Natural killer cell (primary cell): ENCODE results near the gene PCDHGA1. TPM values are rescaled to one million over a fixed set of nuclear protein-coding genes. Genes with fewer than 3 reads are reported as not detected.
A peak's percentile ranks its signal among the peaks of the same experiment; 100 is the strongest.

Experiments used
- ATAC-seq, 3 donors: fragments of 150-1000 bp in 2 of 3; fragments of 200-7000 bp in 1 of 3; cut with Tn5 transposase; 1 replicate in 1 of 3; 2 replicates in 2 of 3; pipeline ENCODE4 v1.10.0; 2021; ENCODE audit warnings: mild to moderate bottlenecking in 2 of 3, moderate library complexity in 2 of 3
- DNase-seq, 2 donors: peaks; one replicate each; pipeline versions ENCODE4 v3.0.0 to v3.0.0-alpha.2; 2013 to 2021; ENCODE audit warnings: mixed read lengths in 1 of 2
- H3K27ac ChIP-seq: one replicate; pipeline ENCODE4 v1.5.1; 2013; ENCODE audit warnings: mild to moderate bottlenecking, low read length
- H3K27me3 ChIP-seq: one replicate; pipeline ENCODE4 v1.6.1; 2013; ENCODE audit warnings: low read length; ENCODE audit not compliant: control insufficient read depth, insufficient read depth
- H3K36me3 ChIP-seq: one replicate; pipeline ENCODE4 v1.6.1; 2013; ENCODE audit warnings: low read length; ENCODE audit not compliant: control insufficient read depth, insufficient read depth
- H3K4me1 ChIP-seq: one replicate; pipeline ENCODE4 v1.6.1; 2013; ENCODE audit warnings: low read length; ENCODE audit not compliant: control insufficient read depth, insufficient read depth
- H3K4me3 ChIP-seq: one replicate; pipeline ENCODE4 v1.5.1; 2013; ENCODE audit warnings: low read length
- H3K9me3 ChIP-seq: one replicate; pipeline ENCODE4 v1.6.1; 2013; ENCODE audit warnings: low read length; ENCODE audit not compliant: control insufficient read depth, insufficient read depth
- H3K27ac Mint-ChIP-seq, 2 donors: one replicate each; pipeline ENCODE4 v1.8.0; 2022; ENCODE audit warnings: mild to moderate bottlenecking in 2 of 2, mixed read lengths in 2 of 2, moderate library complexity in 1 of 2
- H3K27me3 Mint-ChIP-seq, 2 donors: one replicate each; pipeline ENCODE4 v1.8.0; 2022; ENCODE audit warnings: low read depth in 2 of 2, mixed read lengths in 2 of 2
- H3K36me3 Mint-ChIP-seq: one replicate; pipeline ENCODE4 v1.8.0; 2022; ENCODE audit warnings: mixed read lengths
- H3K4me1 Mint-ChIP-seq, 2 donors: one replicate each; pipeline ENCODE4 v1.8.0; 2022; ENCODE audit warnings: mixed read lengths in 2 of 2
- H3K4me3 Mint-ChIP-seq: one replicate; pipeline ENCODE4 v1.8.0; 2022; ENCODE audit warnings: mild to moderate bottlenecking, moderate library complexity, mixed read lengths
- H3K9me3 Mint-ChIP-seq, 2 donors: one replicate each; pipeline ENCODE4 v1.8.0; 2022; ENCODE audit warnings: mixed read lengths in 2 of 2
- CTCF ChIP-seq: fragments of 200-600 bp; IDR thresholded peaks from one replicate; pipeline ENCODE4 v1.8.0; 2022; ENCODE audit warnings: antibody characterized with exemption
- WGBS: methylation state at CpG from one replicate; pipeline ENCODE4 v1.1.7; 2013; ENCODE audit warnings: missing lambda C conversion rate; ENCODE audit not compliant: insufficient coverage; 5-methylcytosine and 5-hydroxymethylcytosine counted together
- intact Hi-C: fragments of 100-400 bp; cut with micrococcal nuclease; formaldehyde crosslinking; loops from one replicate; pipeline ENCODE4 v1.14.2; 2022
- total RNA-seq, 4 donors: library from RNA; stranded (reverse); fragments of 120-200 nt in 1 of 4; gene quantifications; one replicate each; pipeline versions ENCODE4 v1.2.3 to v1.2.4, GENCODE V29; 2013 to 2022

The PCDHGA1 gene
- total RNA-seq, 3 donors from 2014 or later (not counting 1 experiment from before 2014, with no cell fraction given) = not detected

DNA sequence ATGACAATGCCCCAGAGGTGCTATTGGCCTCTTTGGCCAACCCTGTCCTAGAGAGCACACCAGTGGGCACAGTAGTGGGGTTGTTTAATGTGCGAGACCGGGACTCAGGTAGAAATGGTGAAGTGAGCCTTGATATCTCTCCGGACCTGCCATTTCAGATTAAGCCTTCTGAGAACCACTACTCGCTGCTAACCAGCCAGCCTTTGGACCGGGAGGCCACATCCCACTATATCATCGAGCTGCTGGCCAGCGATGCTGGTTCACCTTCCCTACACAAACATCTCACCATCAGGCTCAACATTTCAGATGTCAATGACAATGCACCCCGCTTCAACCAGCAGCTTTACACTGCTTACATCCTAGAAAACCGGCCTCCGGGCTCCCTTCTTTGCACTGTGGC lies 160.0 kb downstream of the PCDHGA1 start:
- Mint-ChIP-seq H3K27me3 (peaks cover 45 to 55% of the 10 kb centered on the region in 2 donors), H3K36me3 (no peaks in the 10 kb centered on the region), H3K9me3 (no peaks in the 10 kb centered on the region), H3K27ac (no peak overlapping the region), H3K4me1 (peaks cover 10 to 14% of the 10 kb centered on the region in 2 donors), H3K4me3 (no peak overlapping the region)
- no peaks in the 10 kb centered on the region for H3K36me3 ChIP-seq
- H3K4me3 ChIP-seq = no peak overlapping the region
- H3K27me3 ChIP-seq = peaks cover 37% of the 10 kb centered on the region
- no peak overlapping the region for H3K27ac ChIP-seq
- DNase-seq (no peak), ATAC-seq (no peak)
- peaks cover 19% of the 10 kb centered on the region for H3K4me1 ChIP-seq
- no peaks in the 10 kb centered on the region for H3K9me3 ChIP-seq
- WGBS = 96% methylated on average over 10 of the region's 10 CpGs
- no peak for TF ChIP-seq CTCF
- intact Hi-C loops = no loop called here

GRCh38 chr5:141490771-141491170 lies 160.5 kb downstream of the PCDHGA1 start:
- H3K27ac ChIP-seq = no peak overlapping the region
- peaks cover 17% of the 10 kb centered on the region for H3K4me1 ChIP-seq
- H3K27me3 ChIP-seq = peaks cover 32% of the 10 kb centered on the region
- no peak for ATAC-seq
- 87% methylated on average over 13 of the region's 13 CpGs for WGBS
- no peak overlapping the region for H3K4me3 ChIP-seq
- no peak for DNase-seq
- H3K36me3 ChIP-seq = no peaks in the 10 kb centered on the region
- no peaks in the 10 kb centered on the region for H3K9me3 ChIP-seq
- Mint-ChIP-seq H3K4me3 (no peak overlapping the region), H3K27ac (no peak overlapping the region), H3K9me3 (no peaks in the 10 kb centered on the region), H3K27me3 (peaks cover 50 to 58% of the 10 kb centered on the region in 2 donors), H3K4me1 (peaks cover 10 to 18% of the 10 kb centered on the region in 2 donors), H3K36me3 (no peaks in the 10 kb centered on the region)
- intact Hi-C loops = no loop called here
- TF ChIP-seq CTCF = no peak

DNA sequence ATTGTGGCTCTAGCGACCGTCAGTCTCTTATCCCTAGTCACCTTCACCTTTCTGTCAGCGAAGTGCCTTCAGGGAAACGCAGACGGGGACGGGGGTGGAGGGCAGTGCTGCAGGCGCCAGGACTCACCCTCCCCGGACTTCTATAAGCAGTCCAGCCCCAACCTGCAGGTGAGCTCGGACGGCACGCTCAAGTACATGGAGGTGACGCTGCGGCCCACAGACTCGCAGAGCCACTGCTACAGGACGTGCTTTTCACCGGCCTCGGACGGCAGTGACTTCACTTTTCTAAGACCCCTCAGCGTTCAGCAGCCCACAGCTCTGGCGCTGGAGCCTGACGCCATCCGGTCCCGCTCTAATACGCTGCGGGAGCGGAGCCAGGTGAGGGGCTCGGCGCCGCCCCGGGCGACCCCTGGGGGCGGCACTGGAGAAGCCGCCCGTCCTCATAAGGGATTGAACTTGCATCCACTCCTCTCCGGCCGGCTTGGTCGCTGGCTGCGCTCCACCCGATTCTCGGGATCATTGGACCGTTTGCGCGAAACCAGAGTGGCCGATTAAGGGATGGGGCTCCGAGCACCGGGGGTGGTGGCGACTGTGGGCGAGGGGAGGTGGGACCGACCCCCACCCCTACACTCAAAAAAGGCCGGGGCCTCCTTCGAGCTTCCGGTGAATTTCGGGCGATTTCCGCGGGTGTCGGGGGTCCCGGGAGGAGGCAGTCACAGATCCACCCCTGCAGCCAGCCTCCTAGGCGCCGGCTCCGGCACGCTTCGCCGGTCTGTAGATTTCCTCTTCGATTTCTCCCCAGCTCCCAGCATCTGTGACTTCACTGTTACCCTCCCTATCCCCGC lies 161.2 kb downstream of the PCDHGA1 start:
- WGBS = 5% methylated on average over 61 of the region's 66 CpGs
- no peak overlapping the region for H3K27ac Mint-ChIP-seq

More for the DNA sequence above, 161.2 kb downstream of the PCDHGA1 start:
- H3K9me3 Mint-ChIP-seq = no peaks in the 10 kb centered on the region
- H3K4me3 Mint-ChIP-seq = peak overlapping the region; percentile 93
- intact Hi-C loops = no loop called here
- H3K4me3 ChIP-seq = no peak overlapping the region
- H3K27ac ChIP-seq = no peak overlapping the region
- peaks cover 17% of the 10 kb centered on the region for H3K4me1 ChIP-seq
- H3K27me3 ChIP-seq = peaks cover 32% of the 10 kb centered on the region
- DNase-seq (no peak), ATAC-seq (no peak)
- H3K4me1 Mint-ChIP-seq = peaks cover 10 to 18% of the 10 kb centered on the region in 2 donors
- TF ChIP-seq CTCF = no peak
- H3K9me3 ChIP-seq = no peaks in the 10 kb centered on the region
- H3K27me3 Mint-ChIP-seq = peaks cover 48 to 56% of the 10 kb centered on the region in 2 donors
- H3K36me3 Mint-ChIP-seq = no peaks in the 10 kb centered on the region
- no peaks in the 10 kb centered on the region for H3K36me3 ChIP-seq
